K562 (cell line): Measurements from ENCODE around the gene EHBP1. TPM values are rescaled to one million over a fixed set of nuclear protein-coding genes. Genes with fewer than 3 reads are reported as not detected.

Experiments
- CBX3 ChIP-seq, 2 experiments: IDR thresholded peaks; 1 replicate in 1 of 2; 2 replicates in 1 of 2; pipeline ENCODE4 v1.6.1; 2012; ENCODE audit warnings: inconsistent platforms in 2 of 2, low read length in 2 of 2, borderline replicate concordance in 1 of 2, control low read depth in 1 of 2
- CREB1 ChIP-seq, 2 experiments: sonication (generic) in 1 of 2; formaldehyde crosslinking in 1 of 2; IDR thresholded peaks; 2 replicates each; pipeline versions ENCODE4 v1.6.1 to v1.8.0; 2012 to 2022; ENCODE audit warnings: inconsistent platforms in 1 of 2, mild to moderate bottlenecking in 1 of 2, missing genetic modification reagents in 1 of 2, moderate library complexity in 1 of 2
- CREM ChIP-seq: IDR thresholded peaks from 2 replicates; pipeline ENCODE4 v1.6.1; 2014; ENCODE audit warnings: antibody characterized with exemption, low read depth
- CXXC5 ChIP-seq: fragments of 250-450 bp; sonication (Bioruptor Pico); IDR thresholded peaks from 2 replicates; pipeline ENCODE4 v1.8.0; 2022; ENCODE audit warnings: inconsistent platforms, mild to moderate bottlenecking, moderate library complexity
- E2F3 ChIP-seq: fragments of 250-450 bp; sonication (Bioruptor Pico); IDR thresholded peaks from 2 replicates; pipeline ENCODE4 v1.4.0; 2020; ENCODE audit warnings: mild to moderate bottlenecking
- EP400 ChIP-seq: fragments of 450-650 bp; IDR thresholded peaks from 2 replicates; pipeline ENCODE4 v1.6.1; 2017; ENCODE audit warnings: antibody characterized with exemption, mild to moderate bottlenecking, moderate library complexity
- ERF ChIP-seq: fragments of 450-650 bp; formaldehyde crosslinking; IDR thresholded peaks from 2 replicates; pipeline ENCODE4 v1.4.0; 2020; ENCODE audit warnings: mild to moderate bottlenecking, mixed read lengths
- ESRRB ChIP-seq: fragments of 250-450 bp; sonication (Bioruptor Pico); IDR thresholded peaks from 2 replicates; pipeline ENCODE4 v1.5.0; 2020; ENCODE audit warnings: mild to moderate bottlenecking, moderate library complexity, borderline replicate concordance
- GTF2E2 ChIP-seq: fragments of 200-800 bp; sonication (Bioruptor generic); IDR thresholded peaks from 2 replicates; pipeline ENCODE4 v1.6.1; 2016; ENCODE audit warnings: missing genetic modification characterization, missing compliant biosample characterization
- HMGN3 ChIP-seq: IDR thresholded peaks from 2 replicates; pipeline ENCODE4 v1.6.1; 2011; ENCODE audit warnings: borderline replicate concordance, low read depth, mild to moderate bottlenecking, mixed read lengths, low read length; ENCODE audit not compliant: insufficient read length; ENCODE audit errors: extremely low read depth
- HNRNPLL ChIP-seq: fragments of 200-400 bp; formaldehyde crosslinking; IDR thresholded peaks from 2 replicates; pipeline ENCODE4 v1.6.1; 2017; ENCODE audit warnings: low read length, low read depth, mild to moderate bottlenecking; ENCODE audit not compliant: poor library complexity, severe bottlenecking
- KDM5B ChIP-seq: fragments of 200-600 bp; sonication (generic); IDR thresholded peaks from 2 replicates; pipeline ENCODE4 v1.6.1; 2012; ENCODE audit warnings: low read depth, mild to moderate bottlenecking, moderate library complexity, low read length, control low read depth, inconsistent platforms; ENCODE audit not compliant: insufficient replicate concordance
- MNT ChIP-seq, 2 experiments: fragments of 450-650 bp; conservative IDR thresholded peaks; 2 replicates each; pipeline ENCODE4 v1.6.1; 2017; ENCODE audit warnings: mild to moderate bottlenecking in 2 of 2, moderate library complexity in 2 of 2
- PCBP1 ChIP-seq: fragments of 200-400 bp; formaldehyde crosslinking; IDR thresholded peaks from 2 replicates; pipeline ENCODE4 v1.6.1; 2018; ENCODE audit warnings: mild to moderate bottlenecking, low read depth, low read length; ENCODE audit not compliant: poor library complexity, severe bottlenecking
- RBFOX2 ChIP-seq: fragments of 200-400 bp; formaldehyde crosslinking; IDR thresholded peaks from 2 replicates; pipeline ENCODE4 v1.6.1; 2017; ENCODE audit warnings: low read depth, mild to moderate bottlenecking, low read length, moderate library complexity
- SAFB ChIP-seq: fragments of 200-400 bp; formaldehyde crosslinking; IDR thresholded peaks from 2 replicates; pipeline ENCODE4 v1.6.1; 2017; ENCODE audit warnings: low read depth, low read length, borderline replicate concordance
- SRSF1 ChIP-seq: fragments of 200-400 bp; formaldehyde crosslinking; IDR thresholded peaks from 2 replicates; pipeline ENCODE4 v1.6.1; 2017; ENCODE audit warnings: mild to moderate bottlenecking, low read depth, low read length, moderate library complexity
- TAF1 ChIP-seq: IDR thresholded peaks from 2 replicates; pipeline ENCODE4 v1.6.1; 2011; ENCODE audit warnings: mild to moderate bottlenecking, low read length, moderate library complexity; ENCODE audit not compliant: insufficient read depth, control insufficient read depth, severe bottlenecking; ENCODE audit errors: extremely low read depth
- TBL1XR1 ChIP-seq, 2 experiments: IDR thresholded peaks; 2 replicates each; pipeline ENCODE4 v1.6.1; 2012; ENCODE audit warnings: improper control_type of control experiment in 2 of 2, low read length in 2 of 2, mild to moderate bottlenecking in 1 of 2
- TBP ChIP-seq: optimal IDR thresholded peaks from 2 replicates; pipeline ENCODE3; 2011; ENCODE audit warnings: low read depth, low read length, improper control_type of control experiment
- TGIF2 ChIP-seq: sonication (generic); formaldehyde crosslinking; IDR thresholded peaks from 2 replicates; pipeline ENCODE4 v1.8.1; 2022; ENCODE audit warnings: mild to moderate bottlenecking, missing genetic modification reagents, moderate library complexity
- VEZF1 ChIP-seq: fragments of 200-800 bp; sonication (Bioruptor generic); IDR thresholded peaks from 2 replicates; pipeline ENCODE4 v1.6.1; 2017; ENCODE audit warnings: missing genetic modification characterization, missing compliant biosample characterization
- ZBTB17 ChIP-seq: fragments of 450-650 bp; formaldehyde crosslinking; IDR thresholded peaks from 2 replicates; pipeline ENCODE4 v1.4.0; 2020; ENCODE audit warnings: mild to moderate bottlenecking
- ZBTB7A ChIP-seq: IDR thresholded peaks from 2 replicates; pipeline ENCODE4 v1.6.1; 2011; ENCODE audit warnings: low read depth, mild to moderate bottlenecking, low read length, moderate library complexity, borderline replicate concordance; ENCODE audit not compliant: control insufficient read depth
- ZNF134 ChIP-seq: fragments of 250-450 bp; sonication (Bioruptor Pico); conservative IDR thresholded peaks from 2 replicates; pipeline ENCODE4 v1.4.0; 2020
- polyA plus RNA-seq, 8 experiments: library from polyadenylated mRNA; depleted of rRNA in 4 of 8; stranded (reverse) in 5 of 8; unstranded in 3 of 8; fragments of >200 nt; fragmentation: Nextera tagmentation in 2 of 8; fragmentation: Illumina TruSeq in 1 of 8; extraction: Ambion mirVana in 2 of 8; extraction: Trizol in 1 of 8; gene quantifications; 2 replicates each; pipeline versions ENCODE4 v1.2.1 to v1.2.3, GENCODE V29; 2011 to 2014; ENCODE audit warnings: inconsistent platforms in 1 of 8, missing spikeins in 1 of 8
- total RNA-seq, 7 experiments: library from RNA; depleted of rRNA in 6 of 7; stranded (reverse); fragments of >200 nt in 6 of 7; fragmentation: Illumina TruSeq in 2 of 7; extraction: Trizol in 2 of 7; gene quantifications; 2 replicates each; pipeline versions ENCODE4 v1.2.1 to v1.2.3, GENCODE V29; 2011 to 2021; ENCODE audit warnings: low replicate concordance in 1 of 7

The EHBP1 gene
- total and polyA plus RNA-seq, 9 of the 15 experiments (the other 6 are each of a cell fraction or from before 2014, with no cell fraction given) = 8.9 to 26.6 (median 19.3) TPM

GRCh38 chr2:63050334-63051041 lies 345.0 kb downstream of the EHBP1 start, which contains the start of gene OTX1 (continued):
- TF ChIP-seq CBX3 (IDR thresholded peaks at IDR 0.05; ENCODE audit: borderline replicate concordance in 1 of 2, low read length in 2 of 2) (0 out of 3 replicates have a peak, but pooled peaks of 1 of the 2 experiments have one; percentile 12), ZBTB7A (peak; percentile 82), ERF (CRISPR knock-in tag) (peak; percentile 52; the same call in 1 of the 2 replicates), ESRRB (CRISPR knock-in tag) (no peak), RBFOX2 (peak; percentile 85), TBP (peak; percentile 68), CREM (peak; percentile 74; the same call in 1 of the 2 replicates), HMGN3 (peak; percentile 56), ZBTB17 (peak; percentile 85), TBL1XR1 (IDR thresholded peaks at IDR 0.05; ENCODE audit: low read length in 2 of 2) (no peak), VEZF1 (CRISPR knock-in tag) (peak; percentile 99), MNT (conservative IDR thresholded peaks at IDR 0.05) (peak in 1 of 2 experiments; percentile 25; a peak in 1 of 4 replicates), KDM5B (peak; percentile 48), ZNF134 (CRISPR knock-in tag) (no peak), SAFB (no peak), EP400 (peak; percentile 59), GTF2E2 (0 out of 2 replicates have a peak, but pooled peaks have one; percentile 22), E2F3 (CRISPR knock-in tag) (peak; percentile 67; the same call in 1 of the 2 replicates), PCBP1 (peak; percentile 69), TGIF2 (CRISPR knock-in tag) (no peak), HNRNPLL (peak; percentile 80), CREB1 (IDR thresholded peaks at IDR 0.05) (peak; percentile 67), CREB1 (CRISPR knock-in tag; IDR thresholded peaks at IDR 0.05) (no peak), CXXC5 (CRISPR knock-in tag) (peak; percentile 79), TAF1 (peak; percentile 68), SRSF1 (no peak)
